ENCODE measurements around the gene OR5AR1.
"Not testable (repeated sequence)": the region's sequence is repeated elsewhere in the genome, so short reads cannot be mapped to it uniquely, and the experiment has no call there.

OR5AR1 gene

DNA sequence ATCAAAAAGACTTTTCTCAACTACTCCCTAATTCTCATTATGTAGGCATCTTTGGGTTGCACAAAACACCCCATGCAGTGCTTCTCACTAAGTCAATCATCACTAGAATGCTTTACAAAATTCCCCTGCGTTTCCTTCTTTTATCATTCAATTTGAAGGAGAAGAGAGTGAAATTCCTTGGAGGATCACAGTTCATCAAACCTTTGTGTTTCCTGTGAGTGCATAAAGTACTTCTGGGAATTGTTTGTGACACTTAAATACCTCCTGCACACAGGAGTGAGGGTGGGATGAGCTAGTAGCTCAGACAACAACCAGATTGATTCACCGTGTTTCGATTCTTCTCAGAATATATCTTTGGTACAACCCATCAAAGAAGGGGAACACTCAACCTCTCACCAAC, 3.7 kb upstream of the OR5AR1 start:
- no peaks in the 10 kb centered on the region for H3K9me3 ChIP-seq (ENCODE audit: control insufficient read depth, insufficient read depth, low read length)
- no peak overlapping the region for H3K4me3 ChIP-seq (ENCODE audit: low read length)
- H3K4me2 ChIP-seq (ENCODE audit: low read length) = no peak overlapping the region
- no peak overlapping the region for H3K27ac ChIP-seq (ENCODE audit: low read depth, low read length)
- no peaks in the 10 kb centered on the region for H3K27me3 ChIP-seq (ENCODE audit: control insufficient read depth, low read length)
- no peaks in the 10 kb centered on the region for H3K79me2 ChIP-seq (ENCODE audit: control insufficient read depth, low read length)
- TF ChIP-seq, protein P1, sequence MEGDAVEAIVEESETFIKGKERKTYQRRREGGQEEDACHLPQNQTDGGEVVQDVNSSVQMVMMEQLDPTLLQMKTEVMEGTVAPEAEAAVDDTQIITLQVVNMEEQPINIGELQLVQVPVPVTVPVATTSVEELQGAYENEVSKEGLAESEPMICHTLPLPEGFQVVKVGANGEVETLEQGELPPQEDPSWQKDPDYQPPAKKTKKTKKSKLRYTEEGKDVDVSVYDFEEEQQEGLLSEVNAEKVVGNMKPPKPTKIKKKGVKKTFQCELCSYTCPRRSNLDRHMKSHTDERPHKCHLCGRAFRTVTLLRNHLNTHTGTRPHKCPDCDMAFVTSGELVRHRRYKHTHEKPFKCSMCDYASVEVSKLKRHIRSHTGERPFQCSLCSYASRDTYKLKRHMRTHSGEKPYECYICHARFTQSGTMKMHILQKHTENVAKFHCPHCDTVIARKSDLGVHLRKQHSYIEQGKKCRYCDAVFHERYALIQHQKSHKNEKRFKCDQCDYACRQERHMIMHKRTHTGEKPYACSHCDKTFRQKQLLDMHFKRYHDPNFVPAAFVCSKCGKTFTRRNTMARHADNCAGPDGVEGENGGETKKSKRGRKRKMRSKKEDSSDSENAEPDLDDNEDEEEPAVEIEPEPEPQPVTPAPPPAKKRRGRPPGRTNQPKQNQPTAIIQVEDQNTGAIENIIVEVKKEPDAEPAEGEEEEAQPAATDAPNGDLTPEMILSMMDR (IDR thresholded peaks at IDR 0.05; ENCODE audit: low read depth, low read length, poor library complexity, severe bottlenecking) = no peak
- TF ChIP-seq EZH2phosphoT487 (IDR thresholded peaks at IDR 0.05; ENCODE audit: borderline replicate concordance, low read length) = no peak
- H3F3A ChIP-seq (ENCODE audit: control insufficient read depth, insufficient read depth) = no peaks in the 10 kb centered on the region
- H3K36me3 ChIP-seq (ENCODE audit: control insufficient read depth, low read length) = no peaks in the 10 kb centered on the region
- H3K4me1 ChIP-seq (ENCODE audit: control insufficient read depth, low read length) = no peaks in the 10 kb centered on the region
- H3K9me2 ChIP-seq (replicated peaks; ENCODE audit: control insufficient read depth, low read length) = no peaks in the 10 kb centered on the region
- no peaks in the 10 kb centered on the region for H4K20me1 ChIP-seq (ENCODE audit: control insufficient read depth, insufficient read depth, low read depth, low read length)

DNA sequence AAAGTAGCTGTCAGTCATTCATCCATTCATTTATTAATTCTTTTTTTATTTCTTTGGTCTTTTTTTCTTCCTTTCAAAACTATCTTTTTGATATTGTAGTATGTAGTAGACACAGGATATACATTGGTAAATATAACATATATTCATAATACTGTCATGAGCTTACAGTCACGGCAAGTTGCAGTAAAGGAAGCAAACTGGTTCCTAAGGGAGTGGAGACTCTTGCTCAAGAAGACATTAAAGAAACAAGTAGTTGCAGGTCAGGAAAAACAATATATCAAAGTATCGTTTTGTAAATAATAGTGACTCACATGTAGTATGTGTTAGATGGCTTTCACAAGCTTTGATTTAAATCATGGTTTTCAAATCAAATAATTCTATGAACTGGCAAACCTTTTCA, 7.5 kb downstream of the OR5AR1 start:
- Histone ChIP-seq H3K4me1 (ENCODE audit: control insufficient read depth, low read length) (no peaks in the 10 kb centered on the region), H3K4me3 (ENCODE audit: low read length) (no peak overlapping the region), H4K20me1 (ENCODE audit: control insufficient read depth, insufficient read depth, low read depth, low read length) (no peaks in the 10 kb centered on the region), H3K27me3 (ENCODE audit: control insufficient read depth, low read length) (no peaks in the 10 kb centered on the region), H3K27ac (ENCODE audit: low read depth, low read length) (no peak overlapping the region), H3K9me3 (ENCODE audit: control insufficient read depth, insufficient read depth, low read length) (no peaks in the 10 kb centered on the region), H3K4me2 (ENCODE audit: low read length) (no peak overlapping the region), H3F3A (ENCODE audit: control insufficient read depth, insufficient read depth) (no peaks in the 10 kb centered on the region), H3K9me2 (replicated peaks; ENCODE audit: control insufficient read depth, low read length) (no peaks in the 10 kb centered on the region), H3K79me2 (ENCODE audit: control insufficient read depth, low read length) (no peaks in the 10 kb centered on the region), H3K36me3 (ENCODE audit: control insufficient read depth, low read length) (no peaks in the 10 kb centered on the region)
- TF ChIP-seq, protein P1 (IDR thresholded peaks at IDR 0.05; ENCODE audit: low read depth, low read length, poor library complexity, severe bottlenecking) = no peak
- TF ChIP-seq EZH2phosphoT487 (IDR thresholded peaks at IDR 0.05; ENCODE audit: borderline replicate concordance, low read length) = no peak

DNA sequence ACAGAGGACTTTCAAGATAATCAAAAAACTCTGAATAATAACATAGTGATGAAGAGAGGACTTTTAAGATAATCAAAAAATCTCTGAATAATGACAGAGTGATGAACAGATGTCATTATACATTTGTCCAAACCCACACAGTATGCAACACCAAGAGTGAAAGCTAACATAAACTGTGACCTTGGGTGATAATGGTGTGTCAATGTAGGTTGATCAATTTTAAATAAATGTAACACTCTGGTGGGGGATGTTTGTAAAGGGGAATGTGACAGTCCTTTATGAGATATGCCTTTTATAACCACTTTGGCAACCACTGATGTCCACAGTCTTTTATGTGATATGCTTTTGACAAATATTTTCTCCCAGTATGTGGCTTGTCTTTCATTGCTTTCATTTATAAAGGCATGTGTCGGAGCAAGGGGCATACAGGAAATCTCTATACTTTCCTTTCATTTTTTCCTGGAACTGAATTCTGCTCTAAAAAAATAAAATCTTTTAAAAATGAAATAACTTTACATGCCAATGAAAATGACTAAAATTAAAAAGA, 25.1 kb downstream of the OR5AR1 start:
- Histone ChIP-seq H3K27me3 (ENCODE audit: control insufficient read depth, low read length) (no peaks in the 10 kb centered on the region), H3K9me3 (ENCODE audit: control insufficient read depth, insufficient read depth, low read length) (no peaks in the 10 kb centered on the region), H3K4me3 (ENCODE audit: low read length) (no peak overlapping the region), H4K20me1 (ENCODE audit: control insufficient read depth, insufficient read depth, low read depth, low read length) (no peaks in the 10 kb centered on the region), H3K27ac (ENCODE audit: low read depth, low read length) (no peak overlapping the region), H3K36me3 (ENCODE audit: control insufficient read depth, low read length) (no peaks in the 10 kb centered on the region), H3F3A (ENCODE audit: control insufficient read depth, insufficient read depth) (no peaks in the 10 kb centered on the region), H3K79me2 (ENCODE audit: control insufficient read depth, low read length) (no peaks in the 10 kb centered on the region), H3K9me2 (replicated peaks; ENCODE audit: control insufficient read depth, low read length) (no peaks in the 10 kb centered on the region), H3K4me2 (ENCODE audit: low read length) (no peak overlapping the region), H3K4me1 (ENCODE audit: control insufficient read depth, low read length) (no peaks in the 10 kb centered on the region)
- TF ChIP-seq, protein P1 (IDR thresholded peaks at IDR 0.05; ENCODE audit: low read depth, low read length, poor library complexity, severe bottlenecking) = no peak
- no peak for TF ChIP-seq EZH2phosphoT487 (IDR thresholded peaks at IDR 0.05; ENCODE audit: borderline replicate concordance, low read length)

DNA sequence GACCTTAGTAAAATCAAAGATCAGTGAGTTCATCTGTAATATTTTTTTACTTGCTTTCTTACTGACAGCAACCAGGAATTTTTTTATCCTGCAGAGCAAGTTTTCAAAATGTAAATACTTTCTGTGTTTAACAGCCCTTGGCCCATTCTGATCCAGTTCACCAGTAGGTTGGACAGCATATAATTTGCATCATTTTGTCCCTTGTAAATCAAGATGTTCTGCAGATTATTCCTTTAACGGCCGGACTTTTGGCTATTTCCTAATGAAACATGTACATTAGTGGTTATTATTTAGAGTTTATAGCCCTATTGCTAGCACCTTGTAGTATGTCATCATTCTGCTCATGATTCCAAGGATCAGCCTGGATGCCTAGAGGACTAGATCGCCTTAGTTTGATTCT, 27.7 kb downstream of the OR5AR1 start:
- H3K27me3 ChIP-seq (ENCODE audit: control insufficient read depth, low read length); H3K9me2 ChIP-seq (replicated peaks; ENCODE audit: control insufficient read depth, low read length); H3F3A ChIP-seq (ENCODE audit: control insufficient read depth, insufficient read depth); H3K36me3 ChIP-seq (ENCODE audit: control insufficient read depth, low read length); H3K4me3 ChIP-seq (ENCODE audit: low read length); H3K4me2 ChIP-seq (ENCODE audit: low read length); H3K9me3 ChIP-seq (ENCODE audit: control insufficient read depth, insufficient read depth, low read length); H3K79me2 ChIP-seq (ENCODE audit: control insufficient read depth, low read length); H3K4me1 ChIP-seq (ENCODE audit: control insufficient read depth, low read length); H3K27ac ChIP-seq (ENCODE audit: low read depth, low read length); H4K20me1 ChIP-seq (ENCODE audit: control insufficient read depth, insufficient read depth, low read depth, low read length): not testable (repeated sequence)
